ENCODE results near the gene C3. TPM values are rescaled to one million over a fixed set of nuclear protein-coding genes. Genes with fewer than 3 reads are reported as not detected.

The C3 gene
- total RNA-seq, 1 experiment from 2014 or later = 658 TPM

- H3K4me3 Mint-ChIP-seq (ENCODE audit: low read depth, unreplicated experiment) = peak overlapping the region; percentile 82
- peaks cover 4% of the 10 kb centered on the region for H3K9me3 Mint-ChIP-seq (ENCODE audit: low read depth, unreplicated experiment)
- TF ChIP-seq CTCF (IDR thresholded peaks at IDR 0.05; ENCODE audit: unreplicated experiment) = no peak
- DNase-seq = no peak
- no TSS peak for BruUV-seq (replicated peaks)
- CTCF ChIA-PET = no interaction called here
- H3K36me3 Mint-ChIP-seq (ENCODE audit: insufficient read depth, unreplicated experiment) = peaks cover 42% of the 10 kb centered on the region
- H3K27ac Mint-ChIP-seq (ENCODE audit: unreplicated experiment) = peak overlapping the region; percentile 72
- H3K27me3 Mint-ChIP-seq (ENCODE audit: unreplicated experiment) = no peaks in the 10 kb centered on the region
- peaks cover 58% of the 10 kb centered on the region for H3K4me1 Mint-ChIP-seq (ENCODE audit: low read depth, unreplicated experiment)
- intact Hi-C loops (cut with micrococcal nuclease; ENCODE audit: unreplicated experiment) = no loop called here
Observed at GRCh38 chr19:6719540-6719861, 949 bp downstream of the C3 start.

GRCh38 chr19:6718741-6719539 lies 1.5 kb downstream of the C3 start:
- Mint-ChIP-seq H3K36me3 (ENCODE audit: insufficient read depth, unreplicated experiment) (peaks cover 42% of the 10 kb centered on the region), H3K27ac (ENCODE audit: unreplicated experiment) (peak overlapping the region; percentile 72), H3K27me3 (ENCODE audit: unreplicated experiment) (no peaks in the 10 kb centered on the region), H3K4me1 (ENCODE audit: low read depth, unreplicated experiment) (peaks cover 57% of the 10 kb centered on the region), H3K9me3 (ENCODE audit: low read depth, unreplicated experiment) (peaks cover 4% of the 10 kb centered on the region), H3K4me3 (ENCODE audit: low read depth, unreplicated experiment) (peak overlapping the region; percentile 82)
- no TSS peak for BruUV-seq (replicated peaks)
- peak; percentile 24 for DNase-seq
- intact Hi-C loops (cut with micrococcal nuclease; ENCODE audit: unreplicated experiment) = no loop called here
- TF ChIP-seq CTCF (IDR thresholded peaks at IDR 0.05; ENCODE audit: unreplicated experiment) = no peak
- CTCF ChIA-PET = no interaction called here

- Mint-ChIP-seq H3K4me1 (ENCODE audit: low read depth, unreplicated experiment) (peaks cover 51% of the 10 kb centered on the region), H3K27me3 (ENCODE audit: unreplicated experiment) (no peaks in the 10 kb centered on the region), H3K27ac (ENCODE audit: unreplicated experiment) (no peak overlapping the region), H3K4me3 (ENCODE audit: low read depth, unreplicated experiment) (peak overlapping the region; percentile 82), H3K9me3 (ENCODE audit: low read depth, unreplicated experiment) (peaks cover 4% of the 10 kb centered on the region), H3K36me3 (ENCODE audit: insufficient read depth, unreplicated experiment) (peaks cover 41% of the 10 kb centered on the region)
- BruUV-seq (replicated peaks) = no TSS peak
- CTCF ChIA-PET = no interaction called here
- no peak for TF ChIP-seq CTCF (IDR thresholded peaks at IDR 0.05; ENCODE audit: unreplicated experiment)
- no peak for DNase-seq
- intact Hi-C loops (cut with micrococcal nuclease; ENCODE audit: unreplicated experiment) = no loop called here
Observed at GRCh38 chr19:6718111-6718740, 2.2 kb downstream of the C3 start.

GRCh38 chr19:6717441-6717971 lies 2.9 kb downstream of the C3 start:
- DNase-seq = no peak
- CTCF ChIA-PET = no interaction called here
- Mint-ChIP-seq H3K9me3 (ENCODE audit: low read depth, unreplicated experiment) (peaks cover 4% of the 10 kb centered on the region), H3K4me1 (ENCODE audit: low read depth, unreplicated experiment) (peaks cover 46% of the 10 kb centered on the region), H3K36me3 (ENCODE audit: insufficient read depth, unreplicated experiment) (peaks cover 44% of the 10 kb centered on the region), H3K27ac (ENCODE audit: unreplicated experiment) (peak overlapping the region; percentile 60), H3K27me3 (ENCODE audit: unreplicated experiment) (no peaks in the 10 kb centered on the region), H3K4me3 (ENCODE audit: low read depth, unreplicated experiment) (peak overlapping the region; percentile 82)
- no peak for TF ChIP-seq CTCF (IDR thresholded peaks at IDR 0.05; ENCODE audit: unreplicated experiment)
- BruUV-seq (replicated peaks) = no TSS peak
- intact Hi-C loops (cut with micrococcal nuclease; ENCODE audit: unreplicated experiment) = no loop called here
